Measurements from ENCODE around the gene R3HDM4. TPM values are rescaled to one million over a fixed set of nuclear protein-coding genes. Genes with fewer than 3 reads are reported as not detected.
A peak's percentile ranks its signal among the peaks of the same experiment; 100 is the strongest.

The R3HDM4 gene
- polyA plus RNA-seq, 2 of the 4 experiments (the other 2 are of a cell fraction), result 22.7 to 24.8 TPM

GRCh38 chr19:884420-885211 is 28.4 kb downstream of the R3HDM4 start:
- 95% methylated on average over 27 of the region's 51 CpGs for WGBS (ENCODE audit: missing lambda C conversion rate)
- FAIRE-seq, result no peak

GRCh38 chr19:883661-884211 is 29.3 kb downstream of the R3HDM4 start:
- no peak for DNase-seq (ENCODE audit: low read depth in 1 of 2, low spot score in 1 of 2)
- Histone ChIP-seq H3K4me1 (no peaks in the 10 kb centered on the region), H3K9me3 (no peaks in the 10 kb centered on the region), H3K4me3 (no peak overlapping the region), H3K27ac (no peak overlapping the region), H3K4me2 (no peak overlapping the region)
- ChIA-PET CTCF (no interaction called here), POLR2A (no interaction called here)
- TF ChIP-seq EHMT2 (IDR thresholded peaks at IDR 0.05; ENCODE audit: low read depth) (no peak), RARB (CRISPR knock-in tag; IDR thresholded peaks at IDR 0.05) (no peak), RCOR1 (IDR thresholded peaks at IDR 0.05; ENCODE audit: low read depth, low read length) (no peak), USF2 (IDR thresholded peaks at IDR 0.05) (no peak), JUNB (IDR thresholded peaks at IDR 0.05) (no peak), HES2 (IDR thresholded peaks at IDR 0.05) (no peak), CTCF (IDR thresholded peaks at IDR 0.05) (no peak), ESRRA (IDR thresholded peaks at IDR 0.05; ENCODE audit: borderline replicate concordance, low read length) (no peak), NR3C1 (IDR thresholded peaks at IDR 0.05) (no peak), ZFP36 (IDR thresholded peaks at IDR 0.05; ENCODE audit: borderline replicate concordance, partially characterized antibody) (no peak), HOXA7 (CRISPR knock-in tag; IDR thresholded peaks at IDR 0.05) (no peak), EHF (CRISPR knock-in tag; IDR thresholded peaks at IDR 0.05) (no peak), HMGXB4 (CRISPR knock-in tag; IDR thresholded peaks at IDR 0.05; ENCODE audit: borderline replicate concordance) (no peak), CBX2 (IDR thresholded peaks at IDR 0.05; ENCODE audit: borderline replicate concordance, low read depth) (no peak), MAFK (IDR thresholded peaks at IDR 0.05; ENCODE audit: partially characterized antibody) (no peak), NPAS2 (CRISPR knock-in tag; IDR thresholded peaks at IDR 0.05; ENCODE audit: borderline replicate concordance) (no peak), MAX (IDR thresholded peaks at IDR 0.05) (no peak)
- FAIRE-seq, result no peak
- WGBS (ENCODE audit: missing lambda C conversion rate), result 84% methylated on average over 15 of the region's 22 CpGs
- ATAC-seq, result peak; percentile 33 to 41; a peak in 2 of 6 replicates

More at GRCh38 chr19:884420-885211, 28.4 kb downstream of the R3HDM4 start:
- ATAC-seq, result no peak
- ChIA-PET CTCF (no interaction called here), POLR2A (no interaction called here)
- Histone ChIP-seq H3K4me1 (no peaks in the 10 kb centered on the region), H3K4me3 (no peak overlapping the region), H3K4me2 (no peak overlapping the region), H3K27ac (no peak overlapping the region), H3K9me3 (no peaks in the 10 kb centered on the region)
- no peak for DNase-seq (ENCODE audit: low read depth in 1 of 2, low spot score in 1 of 2)
- no peak for TF ChIP-seq EP300 (IDR thresholded peaks at IDR 0.05)
- no peak for TF ChIP-seq NFE2L2 (conservative IDR thresholded peaks at IDR 0.05; ENCODE audit: low read length)
- no peak for TF ChIP-seq CBX2 (IDR thresholded peaks at IDR 0.05; ENCODE audit: borderline replicate concordance, low read depth)
- TF ChIP-seq ATOH8 (CRISPR knock-in tag; IDR thresholded peaks at IDR 0.05; ENCODE audit: low read depth), result no peak
- no peak for TF ChIP-seq MAFK (IDR thresholded peaks at IDR 0.05; ENCODE audit: partially characterized antibody)
- no peak for TF ChIP-seq SREBF2 (IDR thresholded peaks at IDR 0.05)
- no peak for TF ChIP-seq HOXA7 (CRISPR knock-in tag; IDR thresholded peaks at IDR 0.05)
- TF ChIP-seq GATA3 (IDR thresholded peaks at IDR 0.05; ENCODE audit: borderline replicate concordance), result no peak
- no peak for TF ChIP-seq HDAC2 (IDR thresholded peaks at IDR 0.05)
- no peak for TF ChIP-seq FOXS1 (CRISPR knock-in tag; IDR thresholded peaks at IDR 0.05)
- TF ChIP-seq HEYL (CRISPR knock-in tag; IDR thresholded peaks at IDR 0.05), result no peak
- no peak for TF ChIP-seq CHD2 (IDR thresholded peaks at IDR 0.05; ENCODE audit: low read length, partially characterized antibody)
- no peak for TF ChIP-seq NPAS2 (CRISPR knock-in tag; IDR thresholded peaks at IDR 0.05; ENCODE audit: borderline replicate concordance)
- no peak for TF ChIP-seq JUN (IDR thresholded peaks at IDR 0.05)
- TF ChIP-seq ZFP36 (IDR thresholded peaks at IDR 0.05; ENCODE audit: borderline replicate concordance, partially characterized antibody), result no peak

All from A549 (cell line).